Occipital lobe (tissue), 2 donors: ENCODE data around the gene EOLA2. TPM values are rescaled to one million over a fixed set of nuclear protein-coding genes. Genes with fewer than 3 reads are reported as not detected.
A peak's percentile ranks its signal among the peaks of the same experiment; 100 is the strongest.
"Not testable (repeated sequence)": the region's sequence is repeated elsewhere in the genome, so short reads cannot be mapped to it uniquely, and the experiment has no call there.

ENCODE experiments used
- DNase-seq: peaks from one replicate; lab custom pipeline; 2025; lab: John Stamatoyannopoulos, UW
- total RNA-seq: library from RNA; depleted of rRNA; stranded (reverse); fragments of >200 nt; gene quantifications from one replicate; pipeline ENCODE4 v1.2.3, GENCODE V29; 2014

The EOLA2 gene
- total RNA-seq = 11.4 TPM

GRCh38 chrX:149938427-149938880, at the start of gene EOLA2:
EOLA2 (minus strand) TSS chrX:149938491; CDS start chrX:149933874, 4,617 bp downstream.
- peak; percentile 94 for DNase-seq

GRCh38 chrX:149987613-149988012, 49.3 kb upstream of the EOLA2 start:
- DNase-seq = no peak

GRCh38 chrX:149984411-149984810, 46.1 kb upstream of the EOLA2 start:
- no peak for DNase-seq

GRCh38 chrX:149982310-149982709, 44.0 kb upstream of the EOLA2 start:
- no peak for DNase-seq

- no peak for DNase-seq
Measured at GRCh38 chrX:149979126-149979644, 40.9 kb upstream of the EOLA2 start.

- peak; percentile 38 for DNase-seq
Measured at GRCh38 chrX:149962859-149963757, 24.8 kb upstream of the EOLA2 start.

GRCh38 chrX:149962010-149962409, 23.7 kb upstream of the EOLA2 start:
- no peak for DNase-seq

- DNase-seq = no peak
Measured at GRCh38 chrX:149961572-149961971, 23.3 kb upstream of the EOLA2 start.

GRCh38 chrX:149950681-149951080, 12.4 kb upstream of the EOLA2 start:
- DNase-seq = no peak

- no peak for DNase-seq
Measured at GRCh38 chrX:149949743-149950436, 11.6 kb upstream of the EOLA2 start.

GRCh38 chrX:149948016-149948415, 9.7 kb upstream of the EOLA2 start:
- no peak for DNase-seq

GRCh38 chrX:149946932-149947331, 8.6 kb upstream of the EOLA2 start:
- not testable (repeated sequence) for DNase-seq

- not testable (repeated sequence) for DNase-seq
Measured at GRCh38 chrX:149945820-149946219, 7.5 kb upstream of the EOLA2 start.

GRCh38 chrX:149945087-149945670, 6.9 kb upstream of the EOLA2 start:
- not testable (repeated sequence) for DNase-seq

- DNase-seq = not testable (repeated sequence)
Measured at GRCh38 chrX:149940674-149941024, 2.4 kb upstream of the EOLA2 start.

GRCh38 chrX:149939905-149940673, 1.8 kb upstream of the EOLA2 start:
- DNase-seq = peak; percentile 92

GRCh38 chrX:149939655-149939904, 1.3 kb upstream of the EOLA2 start:
- DNase-seq = no peak

- peak; percentile 94 for DNase-seq
Measured at GRCh38 chrX:149938881-149939654, 777 bp upstream of the EOLA2 start.

- DNase-seq = no peak
Measured at GRCh38 chrX:149937871-149938426, 342 bp downstream of the EOLA2 start.

- not testable (repeated sequence) for DNase-seq
Measured at GRCh38 chrX:149937328-149937727, 963 bp downstream of the EOLA2 start.
